HepG2 (cell line): ENCODE results near the gene RSRC2. TPM values are rescaled to one million over a fixed set of nuclear protein-coding genes. Genes with fewer than 3 reads are reported as not detected.

Experiments
- ATAD3A ChIP-seq: sonication (generic); formaldehyde crosslinking; IDR thresholded peaks from 2 replicates; pipeline ENCODE4 v1.4.0; 2020; ENCODE audit warnings: missing genetic modification reagents
- CEBPZ ChIP-seq: IDR thresholded peaks from 2 replicates; pipeline ENCODE4 v1.6.1; 2012; ENCODE audit warnings: low read length, improper control_type of control experiment
- ELK4 ChIP-seq: sonication (generic); formaldehyde crosslinking; IDR thresholded peaks from 2 replicates; pipeline ENCODE4 v1.9.0; 2021; ENCODE audit warnings: missing genetic modification reagents, borderline replicate concordance
- EP300 ChIP-seq, 3 experiments: sonication (generic) in 1 of 3; formaldehyde crosslinking in 1 of 3; IDR thresholded peaks; 2 replicates each; pipeline versions ENCODE4 v1.5.1 to v1.6.1; 2011 to 2020; ENCODE audit warnings: low read depth in 2 of 3, low read length in 2 of 3, borderline replicate concordance in 1 of 3, improper control_type of control experiment in 1 of 3, mild to moderate bottlenecking in 1 of 3, missing genetic modification reagents in 1 of 3, moderate library complexity in 1 of 3
- FOXJ3 ChIP-seq: sonication (generic); formaldehyde crosslinking; IDR thresholded peaks from 2 replicates; pipeline ENCODE4 v1.4.0; 2020; ENCODE audit warnings: missing genetic modification reagents, mild to moderate bottlenecking, borderline replicate concordance
- FOXK1 ChIP-seq: sonication (generic); formaldehyde crosslinking; IDR thresholded peaks from 2 replicates; pipeline ENCODE4 v1.4.0; 2020; ENCODE audit warnings: low read depth, missing genetic modification reagents, borderline replicate concordance
- GATA4 ChIP-seq: sonication (generic); IDR thresholded peaks from 2 replicates; pipeline ENCODE4 v1.6.1; 2016; ENCODE audit warnings: antibody characterized with exemption, low read depth, borderline replicate concordance
- GLI4 ChIP-seq: sonication (generic); formaldehyde crosslinking; IDR thresholded peaks from 2 replicates; pipeline ENCODE4 v1.5.1; 2020; ENCODE audit warnings: missing genetic modification reagents, mild to moderate bottlenecking, moderate library complexity, borderline replicate concordance
- KMT2A ChIP-seq: sonication (generic); formaldehyde crosslinking; IDR thresholded peaks from 2 replicates; pipeline ENCODE4 v1.4.0; 2020; ENCODE audit warnings: missing genetic modification reagents
- MATR3 ChIP-seq: sonication (generic); formaldehyde crosslinking; IDR thresholded peaks from 2 replicates; pipeline ENCODE4 v1.4.0; 2020; ENCODE audit warnings: missing genetic modification reagents
- MNT ChIP-seq: fragments of 450-650 bp; IDR thresholded peaks from 2 replicates; pipeline ENCODE4 v1.6.1; 2016
- MYC ChIP-seq: sonication (generic); formaldehyde crosslinking; IDR thresholded peaks from 2 replicates; pipeline ENCODE4 v1.9.0; 2021; ENCODE audit warnings: missing genetic modification reagents, borderline replicate concordance
- NFKBIZ ChIP-seq: IDR thresholded peaks from 2 replicates; pipeline ENCODE4 v1.6.1; 2018; ENCODE audit warnings: missing genetic modification reagents, missing compliant biosample characterization
- TOPORS ChIP-seq: sonication (generic); formaldehyde crosslinking; IDR thresholded peaks from 2 replicates; pipeline ENCODE4 v1.8.0; 2023; ENCODE audit warnings: mild to moderate bottlenecking, missing genetic modification reagents
- ZFP37 ChIP-seq: sonication (generic); formaldehyde crosslinking; IDR thresholded peaks from 2 replicates; pipeline ENCODE4 v1.4.0; 2020; ENCODE audit warnings: missing genetic modification reagents, borderline replicate concordance
- ZNF784 ChIP-seq: sonication (generic); formaldehyde crosslinking; IDR thresholded peaks from 2 replicates; pipeline ENCODE4 v1.5.1; 2020; ENCODE audit warnings: missing genetic modification reagents, mild to moderate bottlenecking, borderline replicate concordance
- ZZZ3 ChIP-seq: sonication (generic); formaldehyde crosslinking; IDR thresholded peaks from 2 replicates; pipeline ENCODE4 v1.4.0; 2020; ENCODE audit warnings: missing genetic modification reagents, mild to moderate bottlenecking, borderline replicate concordance
- polyA plus RNA-seq, 8 experiments: library from polyadenylated mRNA; depleted of rRNA in 3 of 8; stranded (reverse) in 7 of 8; unstranded in 1 of 8; fragments of >200 nt; fragmentation: Illumina TruSeq in 4 of 8; extraction: Trizol in 4 of 8; gene quantifications; 2 replicates each; pipeline versions ENCODE4 v1.2.1 to v1.2.3, GENCODE V29; 2011 to 2016; ENCODE audit warnings: low read depth in 4 of 8, missing spikeins in 1 of 8, mixed read lengths in 1 of 8; ENCODE audit not compliant: insufficient read depth in 1 of 8
- total RNA-seq, 5 experiments: library from RNA; depleted of rRNA; stranded (reverse); fragments of >200 nt; fragmentation: Illumina TruSeq; extraction: Trizol; gene quantifications; 2 replicates each; pipeline ENCODE4 v1.2.3, GENCODE V29; 2016; ENCODE audit warnings: low read depth in 1 of 5
- TF ChIP-seq, protein P1 (sequence below): sonication (generic); formaldehyde crosslinking; IDR thresholded peaks from 2 replicates; pipeline ENCODE4 v1.4.0; 2020; ENCODE audit warnings: low read depth, mild to moderate bottlenecking, missing genetic modification reagents

The RSRC2 gene
- total and polyA plus RNA-seq, 2 of the 13 experiments (the other 11 are each of a cell fraction or from before 2014, with no cell fraction given): 31.4 to 77.8 TPM

GRCh38 chr12:122489038-122489437 is 37.7 kb downstream of the RSRC2 start (continued):
- no peak for TF ChIP-seq ZNF784 (CRISPR knock-in tag)
- TF ChIP-seq FOXK1: peak; percentile 95
- TF ChIP-seq GLI4 (CRISPR knock-in tag): no peak
- TF ChIP-seq MATR3 (CRISPR knock-in tag): no peak
- TF ChIP-seq NFKBIZ (CRISPR knock-in tag): peak; percentile 33; the same call in 1 of the 2 replicates
- peak in 1 of 2 experiments; percentile 94; a peak in 2 of 4 replicates for TF ChIP-seq EP300 (IDR thresholded peaks at IDR 0.05; ENCODE audit: low read depth in 2 of 2, low read length in 2 of 2)
- peak; percentile 76; the same call in 1 of the 2 replicates for TF ChIP-seq EP300 (CRISPR knock-in tag; IDR thresholded peaks at IDR 0.05; ENCODE audit: borderline replicate concordance)
- no peak for TF ChIP-seq KMT2A (CRISPR knock-in tag)
- peak; percentile 93; the same call in 1 of the 2 replicates for TF ChIP-seq FOXJ3 (CRISPR knock-in tag)
- no peak for TF ChIP-seq MYC (CRISPR knock-in tag)
- TF ChIP-seq, protein P1, sequence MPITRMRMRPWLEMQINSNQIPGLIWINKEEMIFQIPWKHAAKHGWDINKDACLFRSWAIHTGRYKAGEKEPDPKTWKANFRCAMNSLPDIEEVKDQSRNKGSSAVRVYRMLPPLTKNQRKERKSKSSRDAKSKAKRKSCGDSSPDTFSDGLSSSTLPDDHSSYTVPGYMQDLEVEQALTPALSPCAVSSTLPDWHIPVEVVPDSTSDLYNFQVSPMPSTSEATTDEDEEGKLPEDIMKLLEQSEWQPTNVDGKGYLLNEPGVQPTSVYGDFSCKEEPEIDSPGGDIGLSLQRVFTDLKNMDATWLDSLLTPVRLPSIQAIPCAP: no peak
- TF ChIP-seq GATA4: peak; percentile 62; the same call in 1 of the 2 replicates
- TF ChIP-seq ZZZ3: no peak
- TF ChIP-seq ATAD3A (CRISPR knock-in tag): no peak
- TF ChIP-seq ELK4 (CRISPR knock-in tag): no peak
- no peak for TF ChIP-seq CEBPZ
- TF ChIP-seq TOPORS (CRISPR knock-in tag): 0 out of 2 replicates have a peak, but pooled peaks have one; percentile 57
- TF ChIP-seq MNT: 0 out of 2 replicates have a peak, but pooled peaks have one; percentile 44
- no peak for TF ChIP-seq ZFP37
